Measurements from ENCODE around the gene CHPF.
A peak's percentile ranks its signal among the peaks of the same experiment; 100 is the strongest.

CHPF gene
- 2.6 to 13.0 (median 4.9) reads per million in 17 experiments for total RNA-seq

DNA sequence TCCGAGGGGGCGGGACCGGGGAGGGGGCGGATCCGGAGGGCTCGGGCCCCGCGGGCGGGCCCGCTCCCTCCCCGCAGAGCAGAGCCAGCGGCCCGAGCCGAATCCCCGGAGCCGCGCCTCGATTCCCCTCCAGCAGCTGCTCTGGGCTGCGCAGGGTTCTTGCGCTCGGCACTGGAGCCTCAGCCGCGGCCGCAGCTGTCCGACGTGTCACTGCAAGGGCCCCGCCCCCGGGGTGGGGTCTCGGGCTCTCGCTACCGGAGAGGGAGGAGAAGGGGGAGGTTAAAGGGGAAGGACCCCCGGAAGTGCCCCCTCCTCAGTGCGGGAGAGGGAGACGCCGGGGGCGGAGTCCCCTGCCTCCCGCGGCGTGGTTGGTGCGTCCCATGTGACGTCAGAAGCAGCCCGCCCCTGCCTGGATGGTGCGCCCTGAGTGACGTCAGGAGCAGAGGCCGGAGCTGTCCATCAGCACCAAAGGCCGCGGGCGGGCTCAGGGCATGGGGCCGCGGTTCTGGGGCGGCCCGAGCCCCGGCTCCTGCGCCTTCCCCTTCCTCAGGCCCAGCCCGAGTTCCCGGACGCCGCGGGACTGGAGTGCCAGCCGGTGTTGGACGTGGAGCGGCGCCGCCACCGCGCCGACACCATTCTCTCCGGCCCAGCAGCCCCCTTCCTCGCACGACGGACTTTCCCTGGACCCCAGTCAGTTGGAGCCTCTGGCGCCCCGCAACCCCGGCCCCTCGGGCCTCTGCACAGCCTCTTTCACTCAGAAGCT lies at the start of gene CHPF, which contains the start of gene TMEM198:
Gene CHPF, minus strand, starts transcription at position 214 of the 763 bp plus-strand sequence. CDS start 271 bp downstream, outside the sequence.
Gene TMEM198, plus strand, starts transcription at position 433 of the 763 bp plus-strand sequence. CDS start 700 bp downstream, outside the sequence.
- DNase-seq, result peak; percentile 94 to 96 (median 96)

GRCh38 chr2:219593154-219593553 lies 49.5 kb upstream of the CHPF start:
- DNase-seq, result no peak

DNA sequence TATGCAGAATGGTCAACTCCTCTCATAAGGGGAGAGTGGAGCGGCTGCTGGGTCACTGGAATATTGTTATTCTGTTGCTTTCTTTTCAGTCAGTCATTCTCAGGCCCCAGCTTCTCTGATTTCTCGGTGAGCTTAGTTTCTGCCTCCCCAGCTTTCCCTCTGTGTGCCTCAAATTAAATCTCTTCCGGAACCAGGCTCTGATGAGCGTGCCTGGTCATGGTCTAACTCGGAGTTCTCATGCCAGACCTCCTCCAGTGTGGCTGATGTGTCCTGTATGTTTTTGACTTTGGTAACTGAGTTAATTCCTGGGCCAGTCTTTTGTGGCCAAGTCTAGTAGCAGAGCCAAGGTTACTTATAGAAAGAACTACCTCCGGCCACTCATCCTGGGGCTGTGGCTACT lies 49.1 kb upstream of the CHPF start:
- no peak for DNase-seq

DNA sequence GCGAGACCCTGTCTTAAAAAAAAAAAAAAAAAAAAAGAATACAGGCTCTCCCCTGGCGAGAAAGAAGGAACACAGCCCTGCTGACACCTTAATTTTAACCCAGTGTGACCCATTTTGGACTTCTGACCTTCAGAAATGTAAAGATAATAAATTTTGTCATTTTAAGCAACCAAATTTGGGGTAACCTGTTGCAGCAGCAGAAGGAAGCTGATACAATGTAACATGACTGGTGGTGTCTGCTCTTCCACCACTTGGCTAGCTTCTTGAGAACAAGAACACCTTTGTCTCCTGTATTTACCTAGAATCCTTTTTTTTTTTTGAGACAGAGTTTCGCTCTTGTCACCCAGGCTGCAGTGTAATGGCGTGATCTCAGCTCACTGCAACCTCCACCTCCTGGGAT lies 47.5 kb upstream of the CHPF start:
- no peak for DNase-seq

- no peak for DNase-seq
Measured at GRCh38 chr2:219581346-219581745, 37.7 kb upstream of the CHPF start.

DNA sequence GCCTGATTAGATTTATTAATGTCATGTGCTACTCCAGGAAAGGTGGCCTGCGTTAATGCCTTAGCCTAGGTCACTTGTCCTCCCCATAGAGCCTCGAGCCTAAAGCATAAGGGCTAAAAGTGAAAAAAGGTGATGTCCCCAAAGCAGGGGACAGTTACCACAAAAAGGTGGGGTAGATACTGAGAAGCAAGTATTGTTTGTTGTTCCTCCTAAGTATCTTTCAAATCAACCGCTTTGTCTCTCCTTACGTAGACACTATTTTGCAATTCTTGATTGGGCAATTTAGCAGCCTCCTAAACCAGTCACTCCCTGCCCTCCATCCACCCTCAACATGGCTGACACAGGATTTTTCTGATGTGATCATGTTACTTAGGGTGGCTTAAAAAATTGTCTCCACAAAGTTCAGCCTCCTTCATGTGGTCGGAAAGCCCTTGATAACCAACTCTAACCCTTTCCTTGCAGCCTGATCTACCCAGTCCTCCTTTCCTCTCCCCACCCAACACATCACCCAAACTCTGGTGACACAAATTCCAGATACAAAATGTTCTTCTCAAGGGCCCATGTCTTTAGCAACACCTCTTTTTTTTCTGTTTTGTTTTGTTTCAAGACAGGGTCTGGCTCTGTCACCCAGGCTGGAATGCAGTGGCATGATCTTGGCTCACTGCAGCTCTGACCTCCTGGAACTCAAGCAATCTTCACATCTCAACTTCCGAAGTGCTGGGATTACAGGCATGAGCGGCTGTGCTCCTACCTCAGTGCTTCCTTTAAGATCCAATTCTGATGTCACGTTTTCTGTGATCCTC lies 35.4 kb upstream of the CHPF start:
- peak; percentile 28 to 69 (median 55) for DNase-seq

DNA sequence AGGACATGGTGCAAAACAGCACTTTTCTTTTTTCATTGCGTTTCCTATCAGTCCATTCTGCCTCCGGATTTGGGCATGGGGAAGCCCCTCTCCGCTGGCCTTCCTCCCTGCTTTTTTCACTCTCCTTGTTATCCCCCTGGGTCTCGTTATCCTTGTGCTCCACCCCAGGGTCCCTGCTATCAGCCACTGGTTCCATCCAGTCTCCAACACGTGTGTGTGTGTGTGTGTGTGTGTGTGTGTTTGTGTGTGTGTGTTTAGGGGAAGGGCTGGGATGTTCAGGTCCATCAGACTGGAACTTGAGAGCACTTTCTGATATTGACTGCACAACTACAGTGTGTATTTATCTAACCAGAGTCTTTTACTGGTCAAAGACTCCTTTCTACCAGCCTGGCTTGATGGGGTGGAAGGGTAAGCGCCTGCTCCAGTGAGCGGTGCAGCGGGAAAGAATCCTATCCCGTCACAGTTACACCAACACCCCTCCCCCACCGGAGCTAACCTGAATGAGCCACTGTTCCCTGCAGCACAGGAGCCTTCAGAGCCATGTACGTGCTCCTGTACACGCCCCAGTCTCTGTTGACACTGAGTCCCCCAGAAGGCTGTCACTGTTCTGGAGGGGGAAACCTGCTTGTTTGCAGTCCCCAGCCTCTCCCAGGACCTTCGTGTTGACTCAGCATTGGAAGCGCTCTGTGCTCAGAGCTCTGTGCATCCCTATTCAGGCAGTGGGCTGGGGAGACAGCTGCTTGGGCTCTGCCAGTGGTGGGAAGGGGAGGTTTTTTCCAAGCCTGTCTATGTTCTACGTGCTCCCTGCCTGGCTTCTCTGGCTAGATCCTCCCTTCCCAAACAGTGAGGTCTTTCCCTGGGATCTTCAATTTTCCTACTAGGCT lies 33.1 kb upstream of the CHPF start:
- no peak for DNase-seq

GRCh38 chr2:219575566-219576504 lies 32.2 kb upstream of the CHPF start:
- no peak for DNase-seq

GRCh38 chr2:219574484-219575311 lies 31.1 kb upstream of the CHPF start:
- no peak for DNase-seq

- no peak for DNase-seq
Measured at GRCh38 chr2:219573166-219573565, 29.6 kb upstream of the CHPF start.

- no peak for DNase-seq
Measured at GRCh38 chr2:219572237-219573001, 28.8 kb upstream of the CHPF start, which contains the start of gene INHA. TSS of gene INHA (plus strand) at chr2:219572310. CDS start at chr2:219572375, 65 bp downstream.

DNA sequence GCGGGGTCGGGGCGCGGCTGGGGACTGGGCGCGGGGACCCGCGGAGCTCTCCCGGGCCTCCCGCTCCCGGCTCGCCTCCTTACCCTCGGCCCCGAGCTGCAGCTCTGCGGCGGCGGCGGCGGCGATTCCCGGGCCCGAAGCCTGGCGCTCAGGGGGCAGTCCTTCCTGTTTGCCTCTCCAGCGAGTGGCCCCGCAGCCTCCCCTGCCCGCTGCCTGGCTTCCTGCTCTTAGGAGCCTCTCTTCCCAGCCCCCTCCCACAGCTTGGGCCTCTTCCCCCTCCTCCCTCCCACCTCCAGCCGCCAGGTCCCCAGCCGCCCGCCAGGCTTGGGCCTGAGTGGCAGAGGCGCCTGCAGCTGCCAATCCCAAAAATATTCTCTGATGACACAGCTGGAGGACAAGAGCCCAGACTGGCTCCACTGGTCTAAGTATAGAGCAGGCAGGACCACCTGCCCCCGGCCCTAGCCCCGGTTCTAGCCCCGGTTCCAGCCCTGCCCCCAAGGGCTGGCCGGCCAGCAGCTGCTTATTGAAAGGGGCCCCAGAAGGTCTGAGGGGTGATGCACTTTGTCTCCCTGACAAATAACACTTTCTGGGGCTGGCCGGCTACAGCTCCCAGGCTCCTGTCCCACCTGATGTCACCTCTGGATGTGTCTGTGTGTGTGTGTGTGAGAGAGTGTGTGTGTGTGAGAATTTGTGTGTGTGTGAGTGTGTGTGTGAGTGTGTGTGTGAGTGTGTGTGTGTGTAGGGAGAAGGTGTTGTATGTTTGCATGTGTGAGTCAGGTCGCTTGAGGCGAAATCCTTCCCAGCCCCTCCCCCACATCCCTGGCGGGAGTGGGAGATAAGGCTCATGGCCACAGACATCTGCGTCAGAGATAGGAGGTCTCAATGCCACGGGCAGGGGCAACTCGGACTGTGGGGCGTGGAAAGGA lies 28.0 kb upstream of the CHPF start, which contains the start of gene OBSL1:
Gene OBSL1, minus strand, starts transcription at position 229 of the 926 bp plus-strand sequence. CDS start 307 bp downstream, outside the sequence.
- DNase-seq, result peak; percentile 13 to 65 (median 40)

DNA sequence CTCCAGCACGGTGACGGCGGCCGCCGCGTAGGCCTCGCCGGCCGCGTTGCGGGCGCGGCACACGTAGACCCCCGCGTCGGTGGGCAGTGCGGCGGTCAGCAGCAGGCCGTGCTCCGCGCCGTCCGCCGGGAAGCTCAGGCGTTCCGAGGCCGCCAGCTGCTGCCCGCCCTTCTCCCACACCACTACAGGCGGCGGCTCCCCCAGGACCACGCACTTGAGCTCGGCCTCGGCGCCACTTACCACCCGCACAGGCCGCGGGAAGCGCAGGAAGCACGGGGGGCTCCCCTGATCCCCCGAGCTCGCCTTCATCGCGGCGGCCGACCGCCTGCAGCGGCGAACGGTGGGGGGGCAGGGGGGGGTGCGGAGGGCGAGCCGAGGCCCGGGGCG lies 27.3 kb upstream of the CHPF start:
- DNase-seq, result peak in 3 of 4 experiments; percentile 7 to 31 (median 17)

GRCh38 chr2:219570194-219570923 lies 26.8 kb upstream of the CHPF start:
- DNase-seq, result peak in 2 of 4 experiments; percentile 14 to 36

DNA sequence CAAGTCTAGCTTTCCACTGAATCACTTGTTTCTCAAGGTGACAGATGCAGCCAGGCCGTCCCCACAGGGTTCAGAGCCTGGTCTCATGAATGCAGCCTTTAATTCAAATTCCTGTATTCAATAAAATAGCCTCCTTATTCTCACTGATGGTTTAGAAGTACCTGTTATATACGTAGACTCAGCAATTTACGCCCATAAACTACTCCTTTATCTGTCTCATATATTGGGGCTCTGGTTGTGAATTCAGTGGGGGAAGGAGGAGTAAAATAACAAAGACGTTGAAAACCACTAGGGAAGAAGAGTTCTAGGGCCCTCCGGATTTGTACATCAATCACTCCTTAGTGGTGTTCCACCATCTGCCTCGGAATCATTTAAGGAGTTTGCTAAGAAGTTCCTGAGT lies 26.0 kb upstream of the CHPF start:
- no peak for DNase-seq

- no peak for DNase-seq
Measured at GRCh38 chr2:219569041-219569440, 25.4 kb upstream of the CHPF start.

GRCh38 chr2:219567791-219568361 lies 24.3 kb upstream of the CHPF start:
- no peak for DNase-seq
